HG03342 (cell line): Measurements from ENCODE around the gene SEC62.
"Not testable (repeated sequence)": the region's sequence is repeated elsewhere in the genome, so short reads cannot be mapped to it uniquely, and the experiment has no call there.

Source experiments
- ATAC-seq: cut with Tn5 transposase; IDR thresholded peaks from one replicate; pipeline ENCODE4 v1.9.1; 2021; ENCODE audit warnings: mild to moderate bottlenecking, moderate library complexity; ENCODE audit not compliant: unreplicated experiment

The SEC62 gene

GRCh38 chr3:170012683-170013400 lies 46.2 kb downstream of the SEC62 start:
- ATAC-seq: no peak

- no peak for ATAC-seq
Observed at GRCh38 chr3:170016057-170016456, 49.5 kb downstream of the SEC62 start.

GRCh38 chr3:170019306-170019705 lies 52.7 kb downstream of the SEC62 start:
- ATAC-seq: not testable (repeated sequence)

GRCh38 chr3:170021083-170021482 lies 54.5 kb downstream of the SEC62 start:
- no peak for ATAC-seq

GRCh38 chr3:170022336-170022735 lies 55.7 kb downstream of the SEC62 start:
- ATAC-seq: no peak

GRCh38 chr3:170023165-170023564 lies 56.6 kb downstream of the SEC62 start:
- no peak for ATAC-seq

GRCh38 chr3:170024581-170024980 lies 58.0 kb downstream of the SEC62 start:
- ATAC-seq: no peak

- ATAC-seq: no peak
Observed at GRCh38 chr3:170027233-170028102, 60.9 kb downstream of the SEC62 start.

GRCh38 chr3:170033489-170033888 lies 66.9 kb downstream of the SEC62 start:
- ATAC-seq: no peak

GRCh38 chr3:170037463-170038433 lies 71.1 kb downstream of the SEC62 start, which contains the start of gene GPR160:
TSS of gene GPR160 (plus strand) at chr3:170037995. CDS start at chr3:170083973, 45,978 bp downstream.
- ATAC-seq: peak; percentile 84

GRCh38 chr3:170038434-170039110 lies 72.0 kb downstream of the SEC62 start:
- no peak for ATAC-seq

- no peak for ATAC-seq
Observed at GRCh38 chr3:170040418-170040817, 73.8 kb downstream of the SEC62 start.

- no peak for ATAC-seq
Observed at GRCh38 chr3:170043506-170043905, 76.9 kb downstream of the SEC62 start.

GRCh38 chr3:170044271-170044670 lies 77.7 kb downstream of the SEC62 start:
- no peak for ATAC-seq

- peak; percentile 85 for ATAC-seq
Observed at GRCh38 chr3:170044795-170045244, 78.2 kb downstream of the SEC62 start.

- ATAC-seq: no peak
Observed at GRCh38 chr3:170046269-170047132, 79.9 kb downstream of the SEC62 start.

GRCh38 chr3:170047133-170047404 lies 80.5 kb downstream of the SEC62 start:
- no peak for ATAC-seq
